GM18519 (cell line): ENCODE data around the gene NEGR1.

Experiments used
- ATAC-seq: cut with Tn5 transposase; IDR thresholded peaks from one replicate; pipeline ENCODE4 v1.9.1; 2021; ENCODE audit warnings: mild to moderate bottlenecking, moderate library complexity; ENCODE audit not compliant: unreplicated experiment, low FRiP score

Gene NEGR1

GRCh38 chr1:71796006-71796405, 486.3 kb downstream of the NEGR1 start:
- no peak for ATAC-seq

DNA sequence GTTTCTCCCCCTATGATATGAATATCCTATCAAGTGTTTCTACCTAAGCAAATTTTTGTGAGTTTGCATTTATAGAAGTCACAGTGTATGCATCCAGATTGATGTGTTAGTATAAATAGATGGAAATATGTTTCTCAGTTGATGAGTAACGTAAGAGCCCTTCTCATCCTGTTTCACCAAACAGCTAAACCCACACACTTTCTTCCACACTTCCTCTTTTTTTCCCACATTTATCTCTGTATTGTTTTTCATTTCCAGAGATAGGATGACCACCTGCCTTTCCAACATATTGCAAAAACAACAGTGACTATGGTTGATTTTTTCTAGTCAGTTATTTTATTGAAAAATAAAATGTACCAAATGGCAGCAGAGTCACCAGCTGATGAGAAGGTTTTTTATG, 490.1 kb downstream of the NEGR1 start:
- ATAC-seq = no peak

- no peak for ATAC-seq
Measured at GRCh38 chr1:71788113-71788512, 494.2 kb downstream of the NEGR1 start.

DNA sequence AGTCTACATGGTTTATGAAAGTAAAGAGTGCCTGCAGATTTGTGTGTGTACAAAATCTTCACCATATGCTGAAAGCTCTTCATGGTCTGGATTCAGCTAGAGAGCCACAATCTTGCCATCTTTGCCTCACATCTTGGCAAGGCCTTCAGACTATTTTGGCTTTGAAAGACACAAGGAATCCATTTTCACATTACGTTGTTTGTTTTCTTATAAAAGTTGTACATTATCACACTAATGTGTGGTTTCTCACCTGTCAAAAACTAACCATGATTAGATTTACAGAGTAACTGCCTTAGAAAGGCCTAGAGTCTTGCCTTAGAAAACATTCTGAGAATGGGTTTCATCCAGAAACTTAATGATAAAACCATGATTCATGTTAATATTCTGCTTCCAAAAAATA, 494.6 kb downstream of the NEGR1 start:
- no peak for ATAC-seq

DNA sequence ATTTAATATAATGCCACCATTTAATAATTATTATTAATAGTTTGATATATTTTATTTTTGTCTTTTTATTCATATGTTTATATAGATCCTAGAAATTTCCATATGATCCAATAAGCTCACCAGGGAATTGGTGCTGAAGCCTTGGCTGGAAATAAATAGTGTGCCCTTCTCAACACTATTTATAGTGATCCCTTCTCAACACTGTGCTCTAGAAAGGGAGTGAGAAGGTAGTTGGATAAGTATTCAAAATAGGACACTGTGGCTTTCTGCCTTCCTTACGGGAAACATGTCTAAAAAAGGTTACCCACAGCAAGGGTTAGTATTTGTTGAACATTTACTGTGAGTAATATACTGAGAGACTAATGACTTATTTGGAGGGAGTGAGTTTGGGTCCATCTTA, 496.1 kb downstream of the NEGR1 start:
- ATAC-seq = no peak

- no peak for ATAC-seq
Measured at GRCh38 chr1:71785450-71785849, 496.9 kb downstream of the NEGR1 start.

GRCh38 chr1:71785000-71785399, 497.3 kb downstream of the NEGR1 start:
- ATAC-seq = no peak

- no peak for ATAC-seq
Measured at GRCh38 chr1:71784241-71784640, 498.1 kb downstream of the NEGR1 start.

DNA sequence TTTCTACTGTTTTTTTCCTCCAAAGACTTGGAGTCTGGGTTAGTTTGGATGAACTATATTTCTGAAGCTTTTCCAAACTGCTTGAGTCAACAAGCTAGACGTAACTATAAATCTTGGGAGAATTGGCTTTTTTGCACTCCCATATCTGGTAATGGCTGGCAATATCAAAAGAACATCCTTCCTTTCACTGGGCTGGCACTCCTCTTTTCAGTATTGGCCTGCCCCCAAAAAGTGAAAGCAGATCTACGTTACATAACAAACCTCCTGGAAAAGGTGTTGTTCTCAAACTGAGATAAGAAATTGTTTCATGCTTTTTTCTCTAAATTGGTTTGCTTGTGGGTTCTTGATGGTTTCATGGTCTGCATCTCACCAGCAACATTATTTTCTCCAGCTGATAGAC, 499.3 kb downstream of the NEGR1 start:
- ATAC-seq = no peak

- ATAC-seq = no peak
Measured at GRCh38 chr1:71781450-71781849, 500.9 kb downstream of the NEGR1 start.

GRCh38 chr1:71780681-71781080, 501.7 kb downstream of the NEGR1 start:
- ATAC-seq = peak; percentile 71

- no peak for ATAC-seq
Measured at GRCh38 chr1:71778940-71779339, 503.4 kb downstream of the NEGR1 start.

DNA sequence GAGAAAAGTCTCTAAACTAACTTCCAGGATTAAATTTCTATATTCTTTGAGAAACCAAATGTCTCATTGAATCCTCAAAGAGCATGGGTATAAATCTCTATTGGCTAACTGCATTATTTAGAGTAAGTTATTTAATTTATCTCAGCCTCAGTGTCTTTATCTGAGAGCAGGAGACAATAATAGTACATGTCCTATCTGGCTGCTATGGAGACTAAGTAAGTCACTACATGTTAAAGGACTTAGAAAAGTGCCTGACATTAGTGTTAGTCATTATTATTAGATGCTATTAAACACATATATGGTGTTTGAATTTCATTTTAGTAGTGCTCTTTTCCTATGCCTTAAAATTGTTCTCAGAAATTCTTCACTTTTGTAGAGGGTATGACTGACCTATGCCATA, 505.2 kb downstream of the NEGR1 start:
- no peak for ATAC-seq

DNA sequence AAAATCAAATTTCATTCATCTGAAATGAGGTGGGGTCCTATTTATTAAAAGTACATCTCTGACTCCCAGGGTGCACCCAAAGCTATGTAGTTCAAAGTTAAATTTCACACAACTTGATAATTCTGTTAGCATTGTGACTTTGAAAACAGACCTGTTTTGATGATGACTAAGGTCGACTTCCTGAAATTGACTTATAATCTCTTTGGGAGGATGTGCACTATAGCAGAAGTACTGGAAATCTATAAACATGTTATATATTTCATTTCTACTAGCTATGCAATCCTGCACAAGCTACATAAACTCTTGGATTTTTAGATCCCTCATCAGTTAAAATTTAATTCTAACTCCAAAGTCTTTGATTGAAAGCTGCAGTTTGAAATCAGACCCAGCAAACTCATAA, 507.6 kb downstream of the NEGR1 start:
- no peak for ATAC-seq

DNA sequence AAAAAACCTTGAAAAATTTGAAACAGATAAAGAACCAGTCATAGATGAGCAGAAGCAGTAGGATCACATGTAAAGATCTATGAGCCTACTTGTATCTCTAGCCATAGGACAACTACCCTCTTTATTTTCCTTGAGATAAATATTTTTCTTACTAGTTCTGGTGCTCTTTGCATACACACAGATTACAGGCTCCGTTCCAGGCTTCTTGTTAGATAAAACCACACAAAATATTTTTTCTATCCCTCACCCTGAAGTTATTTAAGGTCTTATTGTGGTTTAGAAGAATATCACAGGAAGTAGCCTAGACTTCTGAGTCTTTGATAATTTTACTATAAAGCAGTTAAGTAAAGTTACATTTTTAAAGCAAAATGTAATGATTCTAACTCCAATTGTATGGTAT, 512.2 kb downstream of the NEGR1 start:
- no peak for ATAC-seq

DNA sequence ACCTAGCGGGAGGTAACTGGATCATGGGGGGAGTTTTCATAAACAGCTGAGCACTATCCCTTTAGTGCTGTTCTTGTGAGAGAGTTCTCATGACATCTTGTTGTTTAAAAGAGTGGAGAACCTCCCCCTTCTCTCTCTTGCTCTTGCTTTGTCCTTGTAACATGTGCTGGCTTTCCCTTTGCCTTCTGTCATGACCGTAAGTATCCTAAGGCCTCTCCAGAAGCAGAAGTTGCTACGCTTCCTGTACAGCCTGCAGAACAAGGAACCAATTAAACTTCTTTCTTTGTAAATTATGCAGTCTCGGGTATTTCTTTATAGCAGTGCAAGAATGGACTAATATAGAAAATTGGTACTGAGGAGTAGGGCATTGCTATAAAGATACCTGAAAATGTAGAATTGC, 515.6 kb downstream of the NEGR1 start:
- no peak for ATAC-seq

GRCh38 chr1:71762514-71763255, 519.7 kb downstream of the NEGR1 start:
- no peak for ATAC-seq

DNA sequence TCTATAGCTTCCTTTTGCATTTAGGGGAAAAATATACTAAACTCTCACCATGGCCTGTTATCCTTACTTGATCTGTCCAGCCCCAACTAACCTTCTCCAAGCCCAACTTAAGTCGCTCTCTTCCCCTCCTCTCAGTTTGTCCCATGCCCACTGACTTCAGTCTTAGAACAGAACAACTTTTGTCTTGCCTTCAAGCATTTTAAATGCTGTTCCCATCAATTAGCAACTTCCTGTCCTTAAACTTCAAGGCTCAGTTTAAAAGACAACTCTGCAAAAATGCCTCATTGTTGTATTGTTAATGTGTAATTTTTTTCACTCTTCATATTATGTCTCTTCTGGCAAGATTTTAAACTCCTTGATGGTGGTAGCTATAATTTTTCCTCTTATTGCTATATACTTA, 526.9 kb downstream of the NEGR1 start:
- no peak for ATAC-seq

DNA sequence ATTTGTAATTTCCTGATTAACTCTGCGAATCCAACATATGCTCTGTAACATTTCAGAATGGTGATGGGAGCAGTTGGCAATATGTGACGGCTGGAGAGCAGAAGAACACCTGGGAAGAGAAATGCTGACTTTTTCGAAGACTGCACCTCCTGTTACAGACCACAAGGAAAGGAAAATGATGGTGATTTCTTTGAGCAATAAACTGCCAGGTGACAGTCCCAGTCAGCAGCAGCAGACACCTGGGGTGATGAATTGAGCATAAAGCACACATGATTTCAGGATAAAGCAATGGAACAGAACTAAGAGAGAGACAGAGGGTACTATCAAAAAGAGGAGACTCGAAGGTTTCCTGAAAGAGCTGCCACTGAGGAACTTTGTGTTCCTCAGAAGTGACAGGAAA, 528.6 kb downstream of the NEGR1 start:
- ATAC-seq = no peak

- ATAC-seq = no peak
Measured at GRCh38 chr1:71745326-71745725, 537.0 kb downstream of the NEGR1 start.

DNA sequence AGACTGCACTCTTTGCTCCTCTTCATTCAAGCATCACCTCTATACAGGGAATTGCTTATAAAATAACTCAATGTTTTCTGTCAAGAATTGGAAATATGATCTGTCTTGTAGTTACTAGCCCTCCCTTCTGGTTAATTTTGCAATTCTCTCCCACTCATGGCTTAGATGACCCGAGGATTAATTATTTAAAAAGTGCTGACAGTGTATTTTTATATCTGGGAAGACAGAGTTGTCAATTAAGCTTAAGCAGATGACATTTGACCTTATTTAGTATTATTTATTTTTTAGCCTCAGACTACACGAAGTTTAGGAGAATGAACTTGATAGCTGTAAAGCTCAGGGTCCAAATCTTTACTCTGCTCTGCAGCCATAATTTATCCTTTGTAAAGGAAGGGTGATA, 538.5 kb downstream of the NEGR1 start:
- ATAC-seq = no peak

GRCh38 chr1:71738910-71739309, 543.4 kb downstream of the NEGR1 start:
- no peak for ATAC-seq

- ATAC-seq = no peak
Measured at GRCh38 chr1:71738256-71738655, 544.1 kb downstream of the NEGR1 start.
